Measurements from ENCODE around the gene ORC3. TPM values are rescaled to one million over a fixed set of nuclear protein-coding genes. Genes with fewer than 3 reads are reported as not detected.

Gene ORC3
- total RNA-seq, 3 donors from 2014 or later: 15.9 to 17.3 (median 16.1) TPM

GRCh38 chr6:87660226-87660911, 70.4 kb downstream of the ORC3 start:
- intact Hi-C loops (cut with DNase I, micrococcal nuclease): no loop called here
- DNase-seq: no peak

DNA sequence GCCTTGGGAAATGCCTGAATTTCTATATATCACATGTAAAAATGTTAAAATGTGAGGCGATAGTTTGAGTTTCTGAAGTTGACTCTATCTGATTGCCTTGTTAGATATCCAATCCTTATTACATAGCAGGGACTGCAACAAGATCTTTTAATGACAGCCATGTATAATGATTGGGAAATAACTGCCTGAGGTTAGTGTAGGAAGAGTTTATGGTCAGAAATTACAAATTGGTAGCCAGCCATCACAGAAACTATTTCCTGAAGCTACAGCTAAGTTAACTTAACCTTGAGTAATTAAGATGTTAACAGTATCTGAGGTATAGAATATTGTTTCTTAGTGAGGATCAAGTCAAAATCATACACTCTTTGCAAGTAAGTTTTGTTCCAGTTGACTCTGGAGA, 71.1 kb downstream of the ORC3 start:
- H3K36me3 ChIP-seq (ENCODE audit: low read depth): no peaks in the 10 kb centered on the region
- no peak for TF ChIP-seq CTCF (IDR thresholded peaks at IDR 0.05)
- no peaks in the 10 kb centered on the region for H3K4me1 ChIP-seq (ENCODE audit: low read depth)
- intact Hi-C loops (cut with DNase I, micrococcal nuclease): no loop called here
- ATAC-seq: no peak
- no peaks in the 10 kb centered on the region for H3K9me3 ChIP-seq
- no peak for DNase-seq
- no peak overlapping the region for H3K4me3 ChIP-seq

More at GRCh38 chr6:87660226-87660911, 70.4 kb downstream of the ORC3 start:
- Histone ChIP-seq H3K9me3 (no peaks in the 10 kb centered on the region), H3K4me3 (no peak overlapping the region), H3K36me3 (ENCODE audit: low read depth) (no peaks in the 10 kb centered on the region), H3K4me1 (ENCODE audit: low read depth) (no peaks in the 10 kb centered on the region)
- ATAC-seq: no peak
- TF ChIP-seq CTCF (IDR thresholded peaks at IDR 0.05): no peak

GRCh38 chr6:87661503-87661902, 71.6 kb downstream of the ORC3 start:
- no peaks in the 10 kb centered on the region for H3K36me3 ChIP-seq (ENCODE audit: low read depth)
- TF ChIP-seq CTCF (IDR thresholded peaks at IDR 0.05): no peak
- DNase-seq: no peak
- H3K4me3 ChIP-seq: no peak overlapping the region
- ATAC-seq: no peak
- no peaks in the 10 kb centered on the region for H3K4me1 ChIP-seq (ENCODE audit: low read depth)
- H3K9me3 ChIP-seq: no peaks in the 10 kb centered on the region
- intact Hi-C loops (cut with DNase I, micrococcal nuclease): no loop called here

DNA sequence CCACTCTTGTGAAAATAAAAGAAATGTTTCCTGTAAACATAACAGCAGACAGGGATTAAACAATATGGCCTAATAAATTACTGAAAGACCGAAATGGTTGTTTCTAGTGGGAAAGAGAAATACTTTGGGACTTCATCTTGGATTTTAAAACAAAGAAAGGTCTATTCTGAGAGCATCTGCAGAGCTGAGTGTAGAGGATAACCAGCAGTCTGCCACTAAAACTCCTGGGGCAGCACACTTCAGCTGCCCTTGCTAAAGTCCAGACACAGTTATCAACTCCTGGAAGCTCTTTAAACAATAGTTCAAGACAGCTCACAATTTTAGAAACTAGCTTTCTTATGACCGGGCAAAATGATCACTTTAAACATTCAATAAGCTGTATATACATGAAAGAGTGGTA, 73.5 kb downstream of the ORC3 start:
- no peak overlapping the region for H3K4me3 ChIP-seq
- no peak for TF ChIP-seq CTCF (IDR thresholded peaks at IDR 0.05)
- DNase-seq (no peak), ATAC-seq (no peak)
- H3K36me3 ChIP-seq (ENCODE audit: low read depth): no peaks in the 10 kb centered on the region
- intact Hi-C loops (cut with DNase I, micrococcal nuclease): no loop called here
- H3K4me1 ChIP-seq (ENCODE audit: low read depth): no peaks in the 10 kb centered on the region
- no peaks in the 10 kb centered on the region for H3K9me3 ChIP-seq

- TF ChIP-seq CTCF (IDR thresholded peaks at IDR 0.05): no peak
- H3K9me3 ChIP-seq: no peaks in the 10 kb centered on the region
- no peak overlapping the region for H3K4me3 ChIP-seq
- no peak for DNase-seq
- H3K36me3 ChIP-seq (ENCODE audit: low read depth): no peaks in the 10 kb centered on the region
- no peaks in the 10 kb centered on the region for H3K4me1 ChIP-seq (ENCODE audit: low read depth)
- intact Hi-C loops (cut with DNase I, micrococcal nuclease): no loop called here
- no peak for ATAC-seq
Observed at GRCh38 chr6:87664921-87665485, 75.1 kb downstream of the ORC3 start.

Data from mucosa of descending colon (tissue), 3 donors.